PC-9 (cell line): ENCODE results near the gene DGKA. TPM values are rescaled to one million over a fixed set of nuclear protein-coding genes. Genes with fewer than 3 reads are reported as not detected.

ENCODE experiments used
- BruUV-seq: library from RNA; stranded (reverse); fragments of 400-500 nt; replicated peaks from 2 replicates; lab custom pipeline; 2021; lab: Mats Ljungman, UMichigan
- CTCF ChIA-PET: fragments of 300-600 bp; sonication (Branson Sonifier 250); formaldehyde crosslinking; loops from one replicate; lab custom pipeline; 2022; ENCODE audit warnings: antibody characterized with exemption; lab: Charles Lee
- POLR2A ChIA-PET: fragments of 300-600 bp; sonication (Branson Sonifier 250); formaldehyde crosslinking; loops from one replicate; lab custom pipeline; 2022; ENCODE audit warnings: antibody characterized with exemption; ENCODE audit not compliant: unreplicated experiment; lab: Charles Lee
- DNase-seq, 2 experiments: peaks; one replicate each; pipeline versions ENCODE4 v3.0.0 to v3.0.0-alpha.2; 2015 to 2022; ENCODE audit warnings: mixed read lengths in 1 of 2
- H2AFZ ChIP-seq: fragments of 200-600 bp; sonication (generic); 2 replicates; pipeline ENCODE4 v1.8.1; 2017; ENCODE audit warnings: antibody characterized with exemption
- H3F3A ChIP-seq: fragments of 200-600 bp; sonication (generic); 2 replicates; pipeline ENCODE4 v1.8.1; 2017; ENCODE audit warnings: antibody characterized with exemption, mild to moderate bottlenecking, low read depth; ENCODE audit not compliant: insufficient read depth
- H3K27ac ChIP-seq: fragments of 200-600 bp; sonication (generic); 2 replicates; pipeline ENCODE4 v1.6.1; 2016; ENCODE audit warnings: mixed run types
- H3K27me3 ChIP-seq: fragments of 200-600 bp; sonication (generic); 2 replicates; pipeline ENCODE4 v1.6.1; 2016; ENCODE audit warnings: low read depth, mixed run types; ENCODE audit not compliant: insufficient read depth
- H3K36me3 ChIP-seq: fragments of 200-600 bp; sonication (generic); 2 replicates; pipeline ENCODE4 v1.6.1; 2016; ENCODE audit warnings: low read depth, mixed run types
- H3K4me1 ChIP-seq: fragments of 200-600 bp; sonication (generic); replicated peaks from 2 replicates; pipeline ENCODE4 v1.6.1; 2016; ENCODE audit warnings: mixed run types; ENCODE audit not compliant: insufficient read depth
- H3K4me2 ChIP-seq: fragments of 200-600 bp; sonication (generic); 2 replicates; pipeline ENCODE4 v1.6.1; 2017; ENCODE audit warnings: mixed run types
- H3K4me3 ChIP-seq: fragments of 200-600 bp; sonication (generic); 2 replicates; pipeline ENCODE4 v1.6.1; 2016; ENCODE audit warnings: mixed run types
- H3K79me2 ChIP-seq: fragments of 200-600 bp; sonication (generic); 2 replicates; pipeline ENCODE4 v1.6.1; 2017; ENCODE audit warnings: low read depth, mixed run types
- H3K9me2 ChIP-seq: fragments of 200-600 bp; sonication (generic); 2 replicates; pipeline ENCODE4 v1.8.1; 2017; ENCODE audit warnings: mild to moderate bottlenecking; ENCODE audit not compliant: insufficient read depth
- H3K9me3 ChIP-seq: fragments of 200-600 bp; sonication (generic); 2 replicates; pipeline ENCODE4 v1.8.1; 2016; ENCODE audit warnings: low read depth; ENCODE audit not compliant: insufficient read depth
- H4K20me1 ChIP-seq: fragments of 200-600 bp; sonication (generic); 2 replicates; pipeline ENCODE4 v1.8.1; 2017; ENCODE audit not compliant: insufficient read depth
- CTCF ChIP-seq: fragments of 200-600 bp; sonication (generic); conservative IDR thresholded peaks from 2 replicates; pipeline ENCODE4 v1.6.1; 2017; ENCODE audit warnings: mixed run types, antibody characterized with exemption, mild to moderate bottlenecking, moderate library complexity
- EZH2 ChIP-seq: fragments of 200-600 bp; sonication (generic); IDR thresholded peaks from 2 replicates; pipeline ENCODE4 v1.8.0; 2017; ENCODE audit warnings: antibody characterized with exemption, low read depth
- intact Hi-C: fragments of 100-400 bp; cut with micrococcal nuclease; formaldehyde crosslinking; loops from one replicate; pipeline ENCODE4 v1.10.0; 2022; ENCODE audit not compliant: unreplicated experiment
- total RNA-seq: library from RNA; stranded (reverse); gene quantifications from 2 replicates; pipeline ENCODE4 v1.2.3, GENCODE V29; 2021

Gene DGKA
- total RNA-seq, 1 experiment from 2014 or later: 86.6 TPM

GRCh38 chr12:55935738-55936151, 4.8 kb downstream of the DGKA start:
- no peak overlapping the region for H3K4me3 ChIP-seq
- POLR2A ChIA-PET: no interaction called here
- no peak overlapping the region for H3K27ac ChIP-seq
- BruUV-seq: no TSS peak
- peaks cover 19% of the 10 kb centered on the region for H3K79me2 ChIP-seq
- H3K9me3 ChIP-seq: no peaks in the 10 kb centered on the region
- TF ChIP-seq EZH2: no peak
- no peak for TF ChIP-seq CTCF
- H3K4me1 ChIP-seq: peaks cover 58% of the 10 kb centered on the region
- intact Hi-C loops: no loop called here
- H3K36me3 ChIP-seq: no peaks in the 10 kb centered on the region
- H4K20me1 ChIP-seq: peaks cover 6% of the 10 kb centered on the region; the same call in 1 of the 2 replicates
- H2AFZ ChIP-seq: no peak overlapping the region
- no peaks in the 10 kb centered on the region for H3K9me2 ChIP-seq
- no peak for DNase-seq
- no peaks in the 10 kb centered on the region for H3K27me3 ChIP-seq
- H3K4me2 ChIP-seq: no peak overlapping the region
- CTCF ChIA-PET: no interaction called here
- H3F3A ChIP-seq: peaks cover 55% of the 10 kb centered on the region; the same call in 1 of the 2 replicates

GRCh38 chr12:55937981-55938380, 7.0 kb downstream of the DGKA start:
- Histone ChIP-seq H3K4me3 (no peak overlapping the region), H3K27ac (0 out of 2 replicates have a peak overlapping the region, but pooled peaks have one; percentile 35), H3K27me3 (no peaks in the 10 kb centered on the region), H4K20me1 (peaks cover 6% of the 10 kb centered on the region; the same call in 1 of the 2 replicates), H3K4me1 (peaks cover 44% of the 10 kb centered on the region), H3K9me3 (no peaks in the 10 kb centered on the region), H3F3A (peaks cover 41% of the 10 kb centered on the region; the same call in 1 of the 2 replicates), H3K4me2 (peak overlapping the region; percentile 38), H3K79me2 (peaks cover 13% of the 10 kb centered on the region), H3K36me3 (no peaks in the 10 kb centered on the region), H2AFZ (no peak overlapping the region), H3K9me2 (no peaks in the 10 kb centered on the region)
- DNase-seq: no peak
- ChIA-PET POLR2A (no interaction called here), CTCF (no interaction called here)
- TF ChIP-seq EZH2 (no peak), CTCF (no peak)
- intact Hi-C loops: no loop called here
- no TSS peak for BruUV-seq

GRCh38 chr12:55938826-55939501, 8.0 kb downstream of the DGKA start:
- peaks cover 9% of the 10 kb centered on the region for H3K79me2 ChIP-seq
- ChIA-PET CTCF (interaction anchor here (1.1 to 1.6 kb wide), 2 partner anchors 7 to 9 kb away, joined by 4 read pairs; no protein-coding TSS in a partner anchor), POLR2A (interaction anchor here (0.6 kb wide), 1 partner anchor 35 kb away, joined by 6 read pairs; the partner anchor contains the start of gene RAB5B)
- no peaks in the 10 kb centered on the region for H3K36me3 ChIP-seq
- 0 out of 2 replicates have a peak overlapping the region, but pooled peaks have one; percentile 57 for H3K4me2 ChIP-seq
- peaks cover 32% of the 10 kb centered on the region; the same call in 1 of the 2 replicates for H3F3A ChIP-seq
- peaks cover 34% of the 10 kb centered on the region for H3K4me1 ChIP-seq
- peaks cover 1% of the 10 kb centered on the region; the same call in 1 of the 2 replicates for H4K20me1 ChIP-seq
- H3K9me3 ChIP-seq: no peaks in the 10 kb centered on the region
- TF ChIP-seq EZH2: no peak
- TF ChIP-seq CTCF: no peak
- BruUV-seq: no TSS peak
- intact Hi-C loops: no loop called here
- H3K27ac ChIP-seq: no peak overlapping the region
- no peaks in the 10 kb centered on the region for H3K9me2 ChIP-seq
- DNase-seq: no peak
- no peak overlapping the region for H2AFZ ChIP-seq
- no peaks in the 10 kb centered on the region for H3K27me3 ChIP-seq
- H3K4me3 ChIP-seq: no peak overlapping the region
